GM19035 (cell line): Measurements from ENCODE around the gene PDCD1.
A peak's percentile ranks its signal among the peaks of the same experiment; 100 is the strongest.
"Not testable (repeated sequence)": the region's sequence is repeated elsewhere in the genome, so short reads cannot be mapped to it uniquely, and the experiment has no call there.

Experiments used
- ATAC-seq: cut with Tn5 transposase; IDR thresholded peaks from one replicate; pipeline ENCODE4 v1.9.1; 2021; ENCODE audit not compliant: unreplicated experiment

Gene PDCD1

GRCh38 chr2:241814643-241815476, 43.8 kb downstream of the PDCD1 start:
- no peak for ATAC-seq

GRCh38 chr2:241814393-241814642, 44.4 kb downstream of the PDCD1 start:
- no peak for ATAC-seq

GRCh38 chr2:241813644-241814392, 44.9 kb downstream of the PDCD1 start:
- ATAC-seq: no peak

GRCh38 chr2:241812730-241813643, 45.7 kb downstream of the PDCD1 start:
- no peak for ATAC-seq

- ATAC-seq: no peak
These were observed 46.6 kb downstream of the PDCD1 start for GRCh38 chr2:241811952-241812729.

DNA sequence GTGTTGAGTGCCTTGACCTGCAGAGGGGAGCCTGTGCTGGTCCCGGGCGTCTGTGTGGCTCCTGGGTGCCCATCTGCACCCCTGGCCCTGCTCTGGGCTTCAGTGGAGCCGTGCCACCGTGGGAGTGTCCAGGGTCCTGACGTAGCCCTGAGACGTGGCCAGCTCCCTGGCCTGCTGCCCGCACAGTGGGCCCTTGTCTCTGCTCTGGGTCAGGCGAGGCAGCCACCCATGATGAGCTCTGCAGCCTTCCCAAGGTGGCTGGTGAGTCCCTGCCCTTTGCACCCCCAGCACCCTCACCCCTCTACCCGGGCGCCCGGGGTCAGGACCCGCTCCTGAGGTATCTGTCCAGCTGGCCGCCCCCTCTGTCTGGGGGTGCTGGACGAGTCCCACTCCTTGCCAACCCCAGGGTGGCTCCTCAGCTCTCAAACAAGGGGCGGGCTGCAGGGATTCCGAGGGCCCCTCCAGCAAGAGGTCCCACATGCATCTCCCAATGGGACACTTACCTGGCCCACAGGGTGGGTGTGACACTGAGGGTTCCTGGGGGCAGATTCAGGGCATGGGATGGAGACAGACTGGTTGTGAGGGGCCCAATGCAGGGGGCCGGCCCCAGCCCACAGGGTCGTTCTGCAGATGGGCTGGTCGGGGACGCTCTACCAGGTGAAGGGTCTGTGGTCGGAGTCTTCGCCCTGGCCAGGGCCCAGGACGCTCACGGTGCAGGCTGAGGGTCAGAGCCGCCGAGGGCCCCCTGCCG, 47.3 kb downstream of the PDCD1 start:
- ATAC-seq: no peak

DNA sequence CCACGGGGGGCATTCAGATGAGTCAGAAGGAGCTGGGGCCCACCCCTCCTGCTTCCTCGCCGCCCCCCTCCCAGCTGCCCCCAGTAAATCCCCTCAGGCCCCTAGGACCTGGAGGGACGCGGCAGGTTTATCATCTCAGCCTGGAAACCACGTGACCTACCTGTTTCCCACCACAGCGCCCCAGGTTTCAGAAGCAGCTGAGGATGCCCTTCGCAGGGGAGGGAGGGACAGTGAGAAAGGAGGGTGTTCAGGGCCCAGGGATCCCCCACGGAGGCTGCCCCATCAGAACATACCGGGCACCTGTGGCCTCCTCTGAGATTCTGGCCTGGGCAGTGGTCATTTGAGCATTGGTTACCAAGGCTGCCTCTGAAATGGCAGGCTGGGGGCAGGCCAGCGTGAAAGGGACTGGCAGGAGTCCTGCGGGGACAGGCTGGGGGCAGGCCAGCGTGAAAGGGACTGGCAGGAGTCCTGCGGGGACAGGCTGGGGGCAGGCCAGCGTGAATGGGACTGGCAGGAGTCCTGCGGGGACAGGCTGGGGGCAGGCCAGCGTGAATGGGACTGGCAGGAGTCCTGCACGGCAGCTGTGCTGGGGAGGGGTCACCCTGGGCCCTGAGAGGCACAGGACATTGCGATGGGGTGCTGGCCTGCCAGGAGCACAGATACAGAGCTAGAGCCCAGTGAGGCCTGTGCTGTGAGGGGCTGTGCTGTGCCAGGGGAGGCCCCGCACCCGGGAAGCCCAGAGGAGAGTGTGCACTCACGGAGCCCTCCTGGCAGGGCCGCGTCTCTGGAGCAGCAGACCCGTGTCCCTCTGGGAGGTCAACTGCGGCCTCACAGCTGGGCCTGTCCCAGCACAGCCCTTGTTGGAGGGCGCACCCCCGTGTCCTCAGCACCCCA, 48.1 kb downstream of the PDCD1 start:
- ATAC-seq: no peak

DNA sequence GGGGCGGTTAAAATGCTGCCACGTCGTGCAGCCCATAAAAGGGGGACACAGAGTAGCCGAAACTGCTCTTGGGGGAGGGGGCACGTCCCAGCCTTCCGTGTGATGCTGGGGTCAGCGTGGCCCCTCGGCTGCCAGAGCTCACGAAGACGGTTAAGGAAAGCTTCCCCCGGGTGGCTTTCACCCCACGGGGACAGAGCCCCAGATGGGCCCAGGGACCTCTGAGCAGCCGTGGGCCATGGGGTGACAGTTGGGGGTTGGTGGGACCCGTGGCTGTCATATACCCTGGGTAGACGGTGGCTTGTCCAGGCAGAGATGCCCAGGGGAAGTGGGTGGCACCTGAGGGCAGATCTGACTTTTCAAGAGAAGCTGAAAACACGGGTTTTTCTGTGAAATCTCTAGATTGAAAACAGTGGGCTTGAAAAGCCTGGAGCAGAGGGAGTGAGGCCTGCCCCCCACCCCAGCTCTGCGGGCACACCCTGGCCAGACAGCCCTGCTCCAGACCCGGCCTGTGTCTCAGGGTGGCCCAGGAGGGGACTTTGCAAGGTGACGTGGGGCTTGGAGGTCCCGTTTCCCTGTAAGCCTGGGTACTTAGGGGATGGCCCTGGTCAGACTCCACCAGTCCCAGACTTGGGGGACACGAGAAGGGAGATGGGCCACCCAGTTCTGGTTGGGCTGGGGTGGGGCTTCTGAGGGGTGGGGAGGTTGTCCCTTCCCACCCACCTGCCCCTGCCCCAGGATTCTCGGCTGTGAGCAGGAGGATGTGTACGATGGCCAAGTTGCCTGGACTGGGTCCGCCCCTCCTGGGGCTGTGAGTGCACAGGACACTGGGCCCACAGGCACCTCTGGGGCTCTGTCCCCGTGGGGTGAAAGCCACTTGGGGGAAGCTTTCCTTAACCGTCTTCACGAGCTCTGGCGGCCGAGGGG, 49.0 kb downstream of the PDCD1 start:
- ATAC-seq: no peak

GRCh38 chr2:241808721-241809382, 49.8 kb downstream of the PDCD1 start, which contains the start of gene NEU4:
Gene NEU4, plus strand, starts transcription at chr2:241809193. Its CDS starts 5,292 bp downstream, at chr2:241814485.
- ATAC-seq: no peak

DNA sequence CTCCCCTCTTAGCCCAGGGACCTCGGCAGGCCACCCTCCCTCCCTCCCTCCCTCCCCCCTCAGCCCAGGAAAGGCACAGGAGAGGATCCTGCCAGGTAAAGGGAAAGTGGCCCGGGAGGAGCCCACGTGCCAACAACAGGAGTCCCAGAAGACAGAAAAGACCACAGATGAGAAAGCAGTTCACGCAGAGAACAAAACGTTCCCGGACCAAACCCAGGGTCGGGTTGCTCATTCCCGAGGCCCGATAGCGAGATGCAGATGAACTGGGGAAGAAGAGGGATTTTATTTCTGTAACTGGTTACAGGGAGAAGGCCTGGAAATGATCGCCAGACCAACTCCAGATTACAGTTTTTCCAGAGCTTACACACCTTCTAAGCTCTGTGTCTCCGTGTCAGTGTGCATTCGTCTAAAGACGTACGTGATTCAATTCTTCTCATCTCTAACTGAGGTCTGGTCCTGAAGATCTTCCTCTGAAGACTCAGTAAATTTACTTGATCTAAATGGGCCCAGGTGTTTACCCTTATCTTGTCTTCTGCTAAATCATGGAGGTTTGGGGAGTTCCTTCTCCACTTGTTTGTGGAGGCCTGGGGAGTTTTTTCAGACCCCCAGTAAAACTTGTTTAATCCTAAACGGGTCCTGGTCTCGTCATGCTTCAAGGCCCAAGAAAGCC, 50.5 kb downstream of the PDCD1 start:
- ATAC-seq: no peak

- ATAC-seq: not testable (repeated sequence)
These were observed 52.5 kb downstream of the PDCD1 start for GRCh38 chr2:241806217-241806616.

- peak; percentile 26 for ATAC-seq
These were observed 54.1 kb downstream of the PDCD1 start for GRCh38 chr2:241804326-241805229.

DNA sequence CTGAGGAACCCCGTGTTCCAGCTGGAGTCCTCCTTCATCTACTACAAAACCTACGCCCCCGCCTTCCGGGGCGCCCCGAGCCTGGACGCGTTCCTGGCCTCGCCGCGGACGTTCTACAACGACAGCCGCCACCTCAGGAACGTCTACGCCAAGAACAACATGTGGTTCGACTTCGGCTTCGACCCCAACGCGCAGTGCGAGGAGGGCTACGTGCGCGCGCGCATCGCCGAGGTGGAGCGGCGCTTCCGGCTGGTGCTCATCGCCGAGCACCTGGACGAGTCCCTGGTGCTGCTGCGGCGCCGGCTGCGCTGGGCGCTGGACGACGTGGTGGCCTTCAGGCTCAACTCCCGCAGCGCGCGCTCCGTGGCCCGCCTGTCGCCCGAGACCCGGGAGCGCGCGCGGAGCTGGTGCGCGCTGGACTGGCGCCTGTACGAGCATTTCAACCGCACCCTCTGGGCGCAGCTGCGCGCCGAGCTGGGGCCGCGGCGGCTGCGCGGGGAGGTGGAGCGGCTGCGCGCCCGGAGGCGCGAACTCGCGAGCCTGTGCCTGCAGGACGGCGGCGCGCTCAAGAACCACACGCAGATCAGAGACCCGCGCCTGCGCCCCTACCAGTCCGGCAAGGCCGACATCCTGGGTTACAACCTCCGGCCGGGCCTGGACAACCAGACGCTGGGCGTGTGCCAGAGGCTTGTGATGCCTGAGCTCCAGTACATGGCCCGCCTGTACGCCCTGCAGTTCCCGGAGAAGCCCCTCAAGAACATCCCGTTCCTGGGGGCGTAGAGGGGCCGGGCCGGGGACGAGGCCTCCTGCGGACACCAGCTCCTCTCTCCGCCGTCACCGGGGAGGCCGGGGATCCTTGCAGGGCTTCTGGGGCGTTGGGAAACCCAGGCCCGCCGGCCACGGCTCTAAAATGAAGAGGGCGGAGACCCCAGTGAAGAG, 55.0 kb downstream of the PDCD1 start:
- peak; percentile 58 for ATAC-seq

GRCh38 chr2:241802421-241803318, 56.0 kb downstream of the PDCD1 start:
- ATAC-seq: no peak
